ENCODE results near the gene CDIP1.
A peak's percentile ranks its signal among the peaks of the same experiment; 100 is the strongest.

The CDIP1 gene

DNA sequence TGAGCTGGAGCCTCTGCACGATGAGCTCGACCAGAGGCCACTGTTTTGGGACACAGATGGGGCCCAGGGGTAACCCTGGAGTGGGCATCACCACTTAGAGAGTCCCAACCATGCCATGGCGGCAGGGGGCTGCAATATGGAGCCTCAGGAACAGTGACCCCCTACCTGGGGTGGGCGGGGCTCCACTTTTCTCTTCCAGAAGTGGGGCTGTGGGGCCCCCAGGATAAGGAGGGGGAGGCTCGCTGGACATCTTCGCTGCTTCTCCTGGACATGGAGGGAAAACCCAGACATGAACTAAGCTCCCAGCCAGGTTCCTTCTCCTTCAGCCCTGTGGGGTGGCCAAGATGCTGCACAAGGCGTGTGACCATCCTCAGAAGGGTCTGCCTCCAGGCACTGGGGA, 24.7 kb downstream of the CDIP1 start:
- no peak for DNase-seq (ENCODE audit: low read depth)

DNA sequence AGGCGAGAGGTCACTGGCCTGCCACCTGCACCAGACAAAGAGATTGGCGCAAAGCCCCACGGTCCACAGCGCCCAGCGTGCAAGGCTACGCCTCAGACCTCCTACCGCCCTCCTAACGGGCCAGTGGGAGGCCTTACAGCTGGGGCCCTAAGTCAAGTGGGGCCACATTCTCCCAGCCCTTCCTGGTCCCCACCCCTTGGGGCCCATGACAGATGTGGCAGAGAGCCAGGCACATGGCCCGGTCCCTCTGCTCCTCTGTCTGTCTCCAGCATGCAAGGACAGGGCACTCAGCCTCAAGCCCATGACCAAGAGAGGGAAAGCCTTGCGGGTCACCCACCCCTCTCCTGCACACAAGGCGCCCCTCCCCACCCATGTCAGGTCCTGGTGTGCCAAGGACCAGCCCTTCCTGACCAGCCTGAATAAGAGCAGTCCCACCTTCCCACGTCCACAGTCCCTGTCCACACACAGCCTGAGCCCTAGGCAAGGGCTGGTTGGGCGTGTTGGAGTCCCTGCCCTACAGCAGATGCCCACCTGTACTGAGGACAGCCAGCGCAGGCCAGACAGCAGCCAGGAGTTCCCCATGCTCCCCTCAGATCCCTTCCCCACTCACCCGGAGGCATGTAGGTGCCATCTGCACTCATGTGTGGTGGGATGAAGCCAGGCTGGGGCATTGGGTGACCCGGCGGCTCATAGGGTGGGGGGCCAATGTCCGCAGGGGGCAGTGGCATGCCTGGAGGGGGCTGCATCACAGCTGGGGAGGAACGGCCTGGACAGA, 25.3 kb downstream of the CDIP1 start:
- DNase-seq (ENCODE audit: low read depth): no peak

GRCh38 chr16:4512473-4512872, 26.1 kb downstream of the CDIP1 start:
- no peak for DNase-seq (ENCODE audit: low read depth)

DNA sequence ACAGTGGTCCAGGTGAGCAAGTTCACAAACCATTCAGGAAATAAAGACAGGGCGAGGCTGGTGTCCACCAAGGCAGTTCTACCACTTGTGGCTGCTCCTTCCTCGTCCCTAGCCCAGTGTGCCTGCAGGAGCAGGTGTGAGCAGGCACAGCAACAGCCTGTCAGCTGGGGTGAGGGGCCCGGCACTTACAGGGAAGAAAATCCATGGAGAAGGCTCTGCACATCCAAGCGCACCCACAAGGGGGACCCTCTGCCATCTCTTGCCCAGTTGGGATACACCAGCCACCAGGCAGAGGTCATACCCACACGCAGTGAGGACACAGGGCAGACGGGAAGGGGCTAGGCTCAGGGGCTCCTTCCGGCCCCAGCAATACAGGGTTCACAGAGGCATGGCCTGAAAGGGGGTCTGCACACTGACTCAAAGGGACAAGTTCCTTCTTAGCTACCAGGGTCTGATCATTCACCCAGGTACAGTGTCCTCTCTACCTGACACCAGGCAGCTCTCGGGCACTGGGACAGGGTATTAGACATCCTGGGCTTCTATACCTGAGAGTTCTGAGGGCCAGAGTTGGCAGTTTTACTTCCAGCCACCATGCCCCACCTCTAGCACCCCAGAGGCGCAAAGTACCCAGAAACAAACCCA, 27.0 kb downstream of the CDIP1 start:
- no peak for DNase-seq (ENCODE audit: low read depth)

- no peak for DNase-seq (ENCODE audit: low read depth)
Measured at GRCh38 chr16:4510747-4511426, 27.7 kb downstream of the CDIP1 start.

GRCh38 chr16:4510131-4510530, 28.4 kb downstream of the CDIP1 start:
- no peak for DNase-seq (ENCODE audit: low read depth)

DNA sequence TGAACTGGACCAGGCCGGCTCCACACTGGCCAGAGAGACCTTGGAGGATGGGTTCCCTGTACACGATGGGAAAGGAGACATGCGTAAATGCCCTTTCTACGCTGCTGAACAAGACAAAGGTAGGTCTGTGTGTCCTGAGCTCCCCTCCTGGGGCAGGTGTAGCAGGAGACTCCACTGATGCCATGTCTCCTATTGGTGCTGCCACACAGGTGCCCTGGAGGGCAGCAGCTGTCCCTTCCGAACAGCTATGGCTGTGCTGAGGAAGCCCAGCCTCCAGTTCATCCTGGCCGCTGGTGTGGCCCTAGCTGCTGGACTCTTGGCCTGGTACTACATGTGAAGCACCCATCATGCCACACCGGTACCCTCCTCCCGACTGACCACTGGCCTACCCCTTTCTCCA, 29.2 kb downstream of the CDIP1 start:
- no peak for DNase-seq (ENCODE audit: low read depth)

DNA sequence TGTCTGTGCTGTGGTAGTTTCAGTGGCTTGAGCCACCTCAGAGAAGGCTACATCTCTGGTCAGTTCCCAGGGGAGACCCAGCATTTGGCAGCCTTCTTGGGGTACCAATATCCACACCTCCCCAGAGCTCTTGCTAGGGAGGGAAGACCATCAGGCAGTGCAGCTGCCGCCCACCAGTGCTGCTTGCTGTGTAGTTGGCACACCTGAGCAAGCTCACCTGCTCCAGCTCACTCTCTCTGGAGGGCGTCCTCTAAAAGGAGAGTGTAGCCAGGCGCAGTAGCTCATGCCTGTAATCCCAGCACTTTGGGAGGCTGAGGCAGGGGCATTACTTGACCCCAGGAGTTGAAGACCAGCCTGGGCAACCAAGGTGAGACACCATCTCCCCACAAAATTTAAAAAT, 29.8 kb downstream of the CDIP1 start:
- DNase-seq (ENCODE audit: low read depth): no peak

DNA sequence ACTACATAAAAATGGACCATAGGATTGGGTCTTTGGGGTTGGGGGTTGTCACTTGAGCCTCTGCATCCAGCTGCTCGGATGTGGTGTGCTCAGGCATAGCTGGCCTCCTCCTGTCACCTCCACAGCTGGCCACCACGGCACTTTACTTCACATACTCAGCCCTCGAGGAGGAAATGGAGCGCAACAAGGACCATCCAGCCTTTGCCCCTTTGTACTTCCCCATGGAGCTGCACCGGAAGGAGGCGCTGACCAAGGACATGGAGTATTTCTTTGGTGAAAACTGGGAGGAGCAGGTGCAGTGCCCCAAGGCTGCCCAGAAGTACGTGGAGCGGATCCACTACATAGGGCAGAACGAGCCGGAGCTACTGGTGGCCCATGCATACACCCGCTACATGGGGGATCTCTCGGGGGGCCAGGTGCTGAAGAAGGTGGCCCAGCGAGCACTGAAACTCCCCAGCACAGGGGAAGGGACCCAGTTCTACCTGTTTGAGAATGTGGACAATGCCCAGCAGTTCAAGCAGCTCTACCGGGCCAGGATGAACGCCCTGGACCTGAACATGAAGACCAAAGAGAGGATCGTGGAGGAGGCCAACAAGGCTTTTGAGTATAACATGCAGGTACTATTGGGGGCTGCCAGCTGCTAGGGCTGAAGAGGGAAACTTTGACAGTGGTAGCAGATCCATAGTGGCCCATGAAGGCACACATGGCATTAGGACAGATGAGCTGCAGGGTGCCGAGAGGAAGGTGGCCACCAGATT, 30.8 kb downstream of the CDIP1 start:
- no peak for DNase-seq (ENCODE audit: low read depth)

DNA sequence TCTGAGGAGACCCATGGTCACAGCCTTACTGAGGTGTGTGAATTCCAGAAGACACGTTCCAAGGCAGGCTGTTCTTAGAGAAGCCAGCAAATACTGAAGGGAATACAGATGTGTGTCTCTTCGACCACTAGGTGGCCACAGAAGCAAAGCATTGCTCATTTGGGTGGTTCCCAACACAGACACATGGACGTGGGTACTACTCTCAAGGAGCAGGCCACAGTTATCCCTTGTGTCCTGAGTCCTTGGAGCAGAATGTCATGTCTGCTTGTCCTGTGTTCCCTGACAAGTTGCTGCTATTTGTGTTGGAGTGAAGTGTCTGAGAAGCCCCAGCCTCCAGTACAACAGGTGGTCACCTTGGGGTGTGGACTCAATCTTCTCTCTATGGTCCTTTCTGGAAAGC, 32.1 kb downstream of the CDIP1 start:
- peak; percentile 41 for DNase-seq (ENCODE audit: low read depth)

GRCh38 chr16:4505356-4506147, 33.0 kb downstream of the CDIP1 start:
- peak; percentile 65 for DNase-seq (ENCODE audit: low read depth)

DNA sequence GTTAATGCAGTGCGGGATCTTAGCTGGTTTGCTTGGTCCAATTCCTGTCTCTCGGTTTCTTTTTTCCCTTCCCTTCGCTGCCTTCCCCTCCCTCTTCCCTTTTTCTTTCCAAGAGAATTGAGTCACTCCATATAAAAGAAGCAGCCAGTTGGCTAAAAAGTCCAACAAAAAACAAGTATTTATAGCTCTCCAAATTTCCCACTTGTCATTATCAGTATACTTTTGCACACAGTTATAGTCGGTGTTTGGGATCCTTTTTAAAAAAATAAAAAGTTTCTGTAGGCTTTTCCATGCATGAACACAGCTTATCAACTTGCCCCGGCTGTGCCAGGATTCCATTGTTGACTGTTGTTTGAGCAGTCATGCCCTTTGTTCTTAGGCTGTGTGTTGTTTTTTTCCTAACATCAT, 37.5 kb downstream of the CDIP1 start:
- no peak for DNase-seq (ENCODE audit: low read depth)

DNA sequence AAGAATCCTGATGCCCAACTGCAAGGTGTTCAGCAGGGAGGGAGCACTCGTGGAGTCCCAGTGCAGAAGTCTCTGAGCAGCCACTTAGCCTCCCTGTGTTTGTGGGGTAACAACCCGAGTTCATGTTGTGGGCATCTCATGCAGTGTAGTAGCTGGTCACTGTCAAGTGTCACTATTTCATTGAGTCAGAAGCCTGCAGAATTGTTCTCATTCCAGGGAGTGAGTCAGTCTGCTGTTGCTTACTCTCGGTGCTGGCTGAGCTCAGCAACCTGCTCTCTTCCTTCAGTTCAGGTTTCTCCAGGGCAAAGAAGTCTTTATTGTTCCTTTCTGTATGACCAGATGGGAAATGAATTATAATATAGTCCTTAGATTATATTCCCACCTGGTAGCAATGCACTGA, 38.3 kb downstream of the CDIP1 start:
- DNase-seq (ENCODE audit: low read depth): no peak

GRCh38 chr16:4499196-4499555, 39.4 kb downstream of the CDIP1 start:
- no peak for DNase-seq (ENCODE audit: low read depth)

DNA sequence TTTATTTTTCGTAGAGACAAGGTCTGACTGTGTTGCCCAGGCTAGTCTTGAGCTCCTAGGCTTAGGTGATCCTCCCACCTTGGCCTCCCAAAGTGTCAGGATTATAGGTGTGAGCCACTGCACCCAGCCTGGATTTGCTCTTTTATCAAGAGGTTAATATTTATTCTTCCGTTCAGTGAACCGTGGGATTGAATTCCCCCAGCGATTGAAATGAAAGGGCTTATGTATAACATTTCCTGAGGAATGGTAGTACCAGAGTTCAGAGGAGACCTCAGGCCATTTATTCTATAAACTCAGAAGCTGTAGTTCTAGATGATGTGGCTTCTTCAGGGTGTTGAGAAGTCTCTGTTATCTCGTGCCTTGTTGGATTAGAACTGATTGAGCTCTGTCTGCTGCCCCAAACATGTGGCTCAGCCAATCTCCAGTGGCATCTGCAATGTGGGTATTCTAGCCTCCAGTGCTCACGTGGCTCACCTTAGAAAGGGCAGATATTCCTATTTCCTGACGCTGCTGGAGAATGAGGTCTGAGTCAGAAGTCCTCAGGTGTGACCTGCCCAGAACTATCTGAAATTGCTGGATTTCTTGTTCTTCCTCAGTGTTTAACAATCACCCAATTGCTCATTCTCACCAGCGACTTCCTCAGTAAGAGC, 39.9 kb downstream of the CDIP1 start:
- DNase-seq (ENCODE audit: low read depth): no peak

DNA sequence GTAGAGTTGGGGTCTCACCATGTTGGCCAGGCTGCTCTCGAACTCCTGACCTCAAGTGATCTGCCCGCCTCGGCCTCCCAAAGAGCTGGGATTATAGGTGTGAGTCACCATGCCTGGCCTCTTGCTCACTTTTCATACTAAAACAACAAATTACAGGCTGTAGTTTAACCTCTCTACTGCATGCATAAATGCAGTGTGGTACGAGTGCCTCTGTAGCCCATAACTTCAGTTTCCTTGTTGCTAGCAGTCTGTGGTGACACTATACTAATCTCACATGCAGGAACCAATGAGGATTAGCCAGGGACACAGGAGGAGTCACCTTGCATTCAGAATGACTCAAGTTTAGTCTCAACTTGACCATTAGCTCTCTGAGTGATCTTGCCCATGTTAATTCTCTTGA, 42.3 kb downstream of the CDIP1 start:
- DNase-seq (ENCODE audit: low read depth): no peak

DNA sequence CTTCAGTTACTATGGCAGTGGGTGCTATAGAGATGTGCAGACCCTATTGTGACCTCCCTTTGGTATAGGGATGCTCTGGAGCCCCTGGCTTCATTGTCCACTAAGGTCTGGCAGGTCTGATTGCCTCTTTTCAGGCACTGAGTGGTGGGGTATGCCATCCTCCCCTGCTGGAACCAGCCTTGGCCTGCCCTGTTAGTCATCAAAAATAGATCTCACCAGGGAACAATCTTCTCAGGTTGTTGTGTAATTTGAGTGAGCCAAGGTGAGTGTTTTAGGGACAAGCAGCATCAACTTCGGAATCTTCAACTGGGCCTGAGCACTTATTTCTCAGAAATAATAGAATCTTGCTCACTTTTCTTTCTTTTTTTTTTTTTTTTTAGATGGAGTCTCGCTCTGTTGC, 42.8 kb downstream of the CDIP1 start:
- no peak for DNase-seq (ENCODE audit: low read depth)

GRCh38 chr16:4494746-4495490, 43.7 kb downstream of the CDIP1 start:
- no peak for DNase-seq (ENCODE audit: low read depth)

DNA sequence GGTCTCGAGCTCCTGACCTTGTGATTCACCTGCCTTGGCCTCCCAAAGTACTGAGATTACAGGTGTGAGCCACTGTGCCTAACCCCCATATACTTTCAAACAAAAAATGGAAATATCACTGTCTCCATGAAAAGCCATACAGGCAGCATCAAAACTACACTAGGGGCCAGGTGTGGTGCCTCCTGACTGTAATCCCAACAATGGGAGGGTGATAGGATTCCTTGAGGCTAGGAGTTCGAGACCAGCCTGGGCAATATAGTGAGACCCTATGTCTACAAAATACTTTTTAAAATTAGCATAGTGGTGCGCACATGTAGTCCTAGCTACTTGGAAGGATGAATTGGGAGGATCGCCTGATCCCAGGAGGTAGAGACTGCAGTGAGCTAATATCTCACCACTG, 46.7 kb downstream of the CDIP1 start:
- no peak for DNase-seq (ENCODE audit: low read depth)

DNA sequence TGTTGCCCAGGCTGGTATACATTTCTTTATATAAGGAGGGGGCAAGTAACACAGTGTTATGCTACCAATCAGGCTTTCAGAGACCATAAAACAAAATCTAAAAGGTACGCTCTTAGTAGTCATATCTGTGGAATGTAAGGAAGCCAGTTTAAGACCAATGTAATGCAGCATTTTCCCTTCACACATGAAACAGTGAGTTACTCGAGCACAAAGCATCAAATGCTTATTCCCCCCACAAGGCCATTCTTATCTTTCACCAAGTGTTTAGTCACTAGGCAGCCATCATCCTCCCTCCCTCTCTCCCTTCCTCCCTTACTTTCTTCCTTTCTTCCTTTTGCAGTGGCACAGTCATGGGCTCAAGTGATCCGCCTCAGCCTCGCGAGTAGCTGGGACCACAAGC, 49.5 kb downstream of the CDIP1 start:
- no peak for DNase-seq (ENCODE audit: low read depth)

Data from stimulated activated CD8-positive, alpha-beta memory T cell treated with anti-CD3 and anti-CD28 coated beads, Interleukin-12 subunit alpha, Interleukin-12 subunit beta, amount 100 ng/mL, for 1 hour (primary cell).